ENCODE measurements around the gene B3GALT4. TPM values are rescaled to one million over a fixed set of nuclear protein-coding genes. Genes with fewer than 3 reads are reported as not detected.

B3GALT4 gene
- total and polyA plus RNA-seq, 2 donors (not counting 1 experiment from before 2014, with no cell fraction given), result 10.2 to 44.1 TPM

GRCh38 chr6:33292996-33293682, 16.2 kb downstream of the B3GALT4 start:
- peaks cover 44% of the 10 kb centered on the region for H3K4me1 Mint-ChIP-seq
- no peak overlapping the region for H2AFZ ChIP-seq (ENCODE audit: insufficient read depth, low read depth, low read length, poor library complexity, severe bottlenecking)
- peak overlapping the region; percentile 27 for H3K27ac Mint-ChIP-seq
- H3K79me2 ChIP-seq (ENCODE audit: control insufficient read depth, insufficient read depth, low read length), result peaks cover 32% of the 10 kb centered on the region
- H3K4me3 ChIP-seq (ENCODE audit: control extremely low read depth in 1 of 5, extremely low read depth in 1 of 5, insufficient read depth in 1 of 5, low read depth in 2 of 5, low read length in 4 of 5), result no peak overlapping the region
- intact Hi-C loops (cut with micrococcal nuclease), result no loop called here
- no peak overlapping the region for H3K9ac ChIP-seq (ENCODE audit: low read length)
- CTCF ChIA-PET, result interaction anchor here (1.4 kb wide), 1 partner anchor 15 kb away, joined by 3 read pairs; no protein-coding TSS in a partner anchor
- no peak overlapping the region for H3K4me2 ChIP-seq (replicated peaks; ENCODE audit: low read depth, low read length, poor library complexity, severe bottlenecking)
- H3K27me3 Mint-ChIP-seq, result no peaks in the 10 kb centered on the region
- no peaks in the 10 kb centered on the region for H3K9me3 Mint-ChIP-seq (ENCODE audit: insufficient read depth)
- H3K36me3 ChIP-seq (replicated peaks in 1 of 2; ENCODE audit: control extremely low read depth in 1 of 2, control insufficient read depth in 1 of 2, extremely low read depth in 1 of 2, insufficient read depth in 2 of 2, low read length in 1 of 2), result peaks cover 0 to 60% of the 10 kb centered on the region in 2 experiments
- no peak overlapping the region for H3K27ac ChIP-seq (ENCODE audit: low read length in 2 of 2)
- H4K20me1 ChIP-seq (ENCODE audit: control insufficient read depth, insufficient read depth, low read length, poor library complexity, severe bottlenecking), result peaks cover 20% of the 10 kb centered on the region
- no peak for DNase-seq
- WGBS (ENCODE audit: insufficient coverage), result 95% methylated on average over 10 of the region's 16 CpGs
- no peaks in the 10 kb centered on the region for H3K9me3 ChIP-seq (ENCODE audit: control extremely low read depth in 1 of 3, control insufficient read depth in 2 of 3, insufficient read depth in 1 of 3, low read length in 2 of 3)
- no peak overlapping the region for H3K4me3 Mint-ChIP-seq
- ATAC-seq (ENCODE audit: low read depth), result no peak
- POLR2A ChIA-PET, result interaction anchor here (0.5 to 1.2 kb wide), 2 partner anchors 19 to 95 kb away, joined by 3 to 6 read pairs; no protein-coding TSS in a partner anchor
- H3K4me1 ChIP-seq (ENCODE audit: control insufficient read depth in 2 of 2, insufficient read depth in 2 of 2, low read length in 2 of 2), result peaks cover 22 to 32% of the 10 kb centered on the region in 2 donors
- no peaks in the 10 kb centered on the region for H3K27me3 ChIP-seq (replicated peaks in 1 of 4; ENCODE audit: control extremely low read depth in 1 of 4, control insufficient read depth in 3 of 4, insufficient read depth in 4 of 4, low read length in 3 of 4)
- TF ChIP-seq, protein P1, sequence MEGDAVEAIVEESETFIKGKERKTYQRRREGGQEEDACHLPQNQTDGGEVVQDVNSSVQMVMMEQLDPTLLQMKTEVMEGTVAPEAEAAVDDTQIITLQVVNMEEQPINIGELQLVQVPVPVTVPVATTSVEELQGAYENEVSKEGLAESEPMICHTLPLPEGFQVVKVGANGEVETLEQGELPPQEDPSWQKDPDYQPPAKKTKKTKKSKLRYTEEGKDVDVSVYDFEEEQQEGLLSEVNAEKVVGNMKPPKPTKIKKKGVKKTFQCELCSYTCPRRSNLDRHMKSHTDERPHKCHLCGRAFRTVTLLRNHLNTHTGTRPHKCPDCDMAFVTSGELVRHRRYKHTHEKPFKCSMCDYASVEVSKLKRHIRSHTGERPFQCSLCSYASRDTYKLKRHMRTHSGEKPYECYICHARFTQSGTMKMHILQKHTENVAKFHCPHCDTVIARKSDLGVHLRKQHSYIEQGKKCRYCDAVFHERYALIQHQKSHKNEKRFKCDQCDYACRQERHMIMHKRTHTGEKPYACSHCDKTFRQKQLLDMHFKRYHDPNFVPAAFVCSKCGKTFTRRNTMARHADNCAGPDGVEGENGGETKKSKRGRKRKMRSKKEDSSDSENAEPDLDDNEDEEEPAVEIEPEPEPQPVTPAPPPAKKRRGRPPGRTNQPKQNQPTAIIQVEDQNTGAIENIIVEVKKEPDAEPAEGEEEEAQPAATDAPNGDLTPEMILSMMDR (IDR thresholded peaks at IDR 0.05), result no peak
- TF ChIP-seq EZH2 (IDR thresholded peaks at IDR 0.05; ENCODE audit: borderline replicate concordance, insufficient read depth, low read depth, low read length, poor library complexity, severe bottlenecking), result no peak

Measured in B cell (primary cell).